Activated CD4-positive, alpha-beta T cell treated with anti-CD3 and anti-CD28 coated beads, Interleukin-2, amount 50 U/mL, for 16 hours (primary cell): ENCODE measurements around the gene PDE6C.

ENCODE experiments used
- DNase-seq: peaks from one replicate; pipeline ENCODE4 v3.0.0-alpha.2; 2020

The PDE6C gene

DNA sequence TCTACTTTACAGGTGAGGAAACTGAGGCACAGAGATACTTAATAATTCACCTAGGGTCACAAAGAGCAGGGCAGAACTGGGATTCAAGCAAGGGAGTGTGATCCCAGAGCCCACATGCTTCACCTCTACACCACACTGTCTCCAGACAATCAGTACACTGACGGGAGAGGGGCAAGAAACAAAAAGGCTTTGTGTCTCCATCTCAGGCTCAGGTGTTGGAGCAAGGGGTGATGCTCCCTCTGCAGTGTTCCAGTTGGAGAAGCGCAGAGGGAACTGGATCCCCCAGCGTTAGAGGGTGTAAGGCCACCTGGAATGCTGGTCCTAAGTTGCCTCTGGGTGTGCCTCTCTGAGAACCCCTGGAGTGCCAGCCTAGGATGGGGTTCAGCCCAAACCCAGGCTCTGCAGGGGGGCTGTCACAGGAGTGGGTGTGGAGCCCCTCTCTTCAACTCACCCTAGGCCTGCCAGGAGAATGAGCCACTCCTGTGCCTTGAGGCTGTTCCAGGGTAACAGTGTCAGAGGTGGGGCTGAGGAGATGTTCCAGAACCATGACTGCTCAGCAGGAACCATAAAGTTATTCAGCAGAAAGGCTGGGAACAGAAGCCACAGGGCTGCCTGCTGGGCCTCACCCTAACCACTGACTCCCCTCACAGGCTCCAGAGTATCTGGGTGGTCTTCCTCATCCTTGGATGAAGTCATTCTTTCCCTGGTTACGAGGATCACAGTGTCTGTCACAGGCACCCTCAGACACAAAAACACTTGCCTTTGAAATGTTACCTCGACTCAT lies 16.8 kb upstream of the PDE6C start:
- DNase-seq = no peak

DNA sequence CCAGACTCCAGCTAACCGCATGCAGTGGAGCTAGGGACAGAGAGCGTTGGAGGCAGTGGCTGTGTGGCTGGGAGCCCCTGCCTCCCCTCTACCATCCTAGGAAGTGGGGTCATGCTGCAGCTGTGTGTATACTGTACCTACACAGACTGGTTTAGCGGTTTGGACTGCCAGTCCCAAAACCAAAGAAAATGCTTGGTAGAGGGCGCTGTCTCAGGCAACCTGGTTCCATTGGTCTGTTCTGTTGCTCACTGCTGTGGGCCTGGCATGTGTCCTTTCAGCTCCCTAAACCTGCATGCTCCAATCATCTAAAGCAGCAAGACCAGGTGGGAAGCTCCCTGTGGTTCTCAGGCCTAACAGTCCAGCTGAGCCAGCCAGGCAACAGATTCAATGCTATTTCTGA lies 15.8 kb upstream of the PDE6C start:
- no peak for DNase-seq

DNA sequence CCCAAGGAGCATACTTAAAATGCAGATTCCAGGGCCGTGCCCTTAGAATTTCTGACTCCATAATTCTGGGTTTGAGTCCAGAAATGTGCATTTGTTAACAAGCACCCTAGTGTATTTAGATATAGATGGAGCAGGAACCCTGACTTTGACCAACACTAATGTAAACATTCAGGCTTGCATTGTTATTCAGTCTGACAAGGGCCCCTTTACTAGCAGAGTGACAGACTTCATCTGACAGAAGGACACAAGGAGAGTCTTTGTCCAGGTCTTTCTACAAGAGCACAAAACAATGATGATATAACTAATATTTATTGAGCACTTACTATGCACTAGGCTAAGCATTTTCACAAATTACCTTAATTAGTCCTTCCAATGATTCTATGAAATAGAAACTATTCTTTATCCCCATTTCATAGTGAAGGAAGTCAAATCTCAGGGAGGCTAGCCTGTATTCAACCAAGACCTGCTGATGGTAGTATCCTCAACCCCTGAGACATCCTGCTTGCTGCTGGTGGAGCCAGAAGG lies 15.2 kb upstream of the PDE6C start:
- no peak for DNase-seq

DNA sequence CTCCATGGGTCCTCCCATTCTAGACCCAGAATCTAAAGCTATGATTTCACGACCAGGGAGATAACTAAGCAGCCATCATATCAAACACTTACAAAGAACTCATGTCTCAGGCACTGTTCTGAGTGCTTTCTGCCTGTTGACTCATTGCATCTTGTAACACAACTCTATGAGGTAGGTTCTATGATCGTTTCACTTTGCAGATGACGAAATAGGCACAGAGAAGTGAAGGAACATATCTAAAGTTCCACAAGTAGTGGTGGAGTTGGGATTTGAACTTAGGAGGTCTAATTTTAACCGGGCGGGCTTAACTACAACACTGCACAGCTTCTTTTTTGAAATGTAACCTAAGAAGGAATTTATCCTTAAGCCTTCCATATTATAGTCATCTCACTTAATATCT lies 14.2 kb upstream of the PDE6C start:
- DNase-seq = no peak

DNA sequence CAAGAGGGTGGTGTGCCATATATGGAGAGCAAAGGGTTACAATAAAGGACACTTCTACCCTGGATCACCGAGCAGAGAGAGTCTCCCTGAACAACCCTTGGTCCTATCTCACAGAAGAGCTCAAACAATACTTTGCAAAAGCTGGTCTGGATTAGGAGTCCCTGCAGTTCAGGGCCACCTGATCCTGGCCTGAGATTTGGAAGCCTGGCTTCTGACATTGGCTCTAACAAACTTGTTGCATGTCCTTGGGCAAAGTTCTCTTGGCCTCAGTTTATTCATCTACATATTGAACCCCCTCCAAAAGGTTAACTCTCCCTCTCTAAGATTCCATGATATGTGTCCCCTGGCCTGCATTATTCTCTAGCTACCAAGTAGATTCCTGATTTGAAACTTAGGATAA lies 13.0 kb upstream of the PDE6C start:
- no peak for DNase-seq

DNA sequence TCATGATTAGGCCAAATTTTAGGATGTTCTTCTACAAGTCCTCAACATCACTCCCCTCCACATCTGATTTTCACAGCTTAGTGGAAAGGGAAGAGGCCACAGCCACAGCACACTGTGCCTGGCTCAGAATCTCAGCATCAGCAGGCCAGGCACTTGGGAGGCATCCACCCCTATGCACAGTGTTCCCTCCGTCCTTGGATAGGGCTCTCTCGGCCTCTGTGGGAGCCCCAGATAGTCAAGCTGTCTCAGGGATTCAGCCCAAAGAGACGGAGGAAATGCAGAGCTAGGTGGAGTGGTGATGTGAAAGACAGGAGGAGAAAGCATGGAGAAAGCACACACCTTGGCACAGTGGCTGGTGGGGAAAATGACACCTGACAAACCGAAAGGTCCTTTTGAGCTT lies 12.6 kb upstream of the PDE6C start:
- DNase-seq = no peak

DNA sequence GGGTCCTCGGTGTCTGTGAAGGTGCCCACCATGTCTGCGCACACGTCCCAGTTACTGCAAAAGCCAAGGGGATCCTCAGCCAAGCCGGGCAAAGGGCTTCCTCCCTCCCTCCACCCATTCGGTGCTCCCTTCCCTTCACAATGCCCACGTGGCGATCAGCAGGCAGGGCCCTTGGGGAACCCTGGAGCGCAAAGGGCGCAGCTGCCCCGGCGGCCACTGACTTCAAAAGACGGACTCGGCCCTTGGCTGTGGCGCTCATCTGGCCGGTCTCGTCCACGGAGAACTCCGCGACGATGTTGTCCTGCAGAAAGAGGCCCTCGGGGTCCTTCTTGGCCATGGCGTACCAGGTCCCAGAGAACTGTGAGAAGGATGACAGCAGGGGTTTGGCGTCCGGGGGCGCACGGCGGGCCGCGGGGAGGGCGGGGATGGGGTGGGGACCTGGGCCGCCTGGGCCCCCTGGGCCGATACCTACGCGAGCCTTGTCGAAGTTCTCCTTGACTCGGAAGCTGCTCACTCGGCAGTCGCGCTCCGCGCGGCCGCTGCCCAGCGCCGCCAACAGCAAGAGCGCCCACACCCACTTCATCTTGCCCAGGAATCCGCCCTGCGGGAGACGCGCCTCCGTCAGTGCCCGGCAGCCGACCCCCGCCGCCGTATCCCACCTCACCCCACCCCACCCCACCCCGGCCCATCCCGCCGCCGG lies 11.7 kb upstream of the PDE6C start:
- no peak for DNase-seq

DNA sequence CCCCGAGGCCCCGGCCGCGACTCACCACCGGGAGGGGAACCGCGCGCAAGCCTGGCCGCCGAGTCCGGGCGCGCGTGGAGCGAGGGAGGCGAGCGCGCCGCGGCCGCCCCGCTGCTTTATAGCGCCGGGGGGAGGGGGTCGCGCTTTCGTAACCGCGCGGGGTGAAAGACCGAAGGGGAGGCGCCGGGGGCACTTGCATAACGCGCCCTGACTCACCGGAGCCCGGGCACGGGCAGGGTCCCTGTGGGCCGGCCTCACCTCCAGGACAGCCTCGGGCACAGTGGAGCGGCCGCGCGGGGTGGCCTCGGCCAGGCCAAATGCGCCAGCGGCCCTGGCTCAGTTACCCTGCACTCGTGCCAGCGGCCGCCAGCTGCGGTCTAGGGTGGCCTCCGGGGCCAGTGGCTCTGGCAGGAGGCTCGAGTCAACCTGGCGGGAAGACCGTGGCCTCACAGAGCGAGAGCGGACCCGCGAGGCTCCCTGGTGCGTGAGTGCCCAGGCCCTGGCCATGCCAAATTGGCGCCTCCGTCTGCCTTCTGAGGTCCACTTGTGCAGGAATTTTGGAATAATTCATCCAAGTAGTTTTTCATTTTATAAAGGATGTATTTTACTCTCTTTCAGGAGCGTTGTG lies 11.1 kb upstream of the PDE6C start, which contains the start of gene RBP4:
TSS of gene RBP4 (minus strand) at position 90 of the 628 bp plus-strand sequence. CDS start 207 bp downstream, outside the sequence.
- DNase-seq = no peak

DNA sequence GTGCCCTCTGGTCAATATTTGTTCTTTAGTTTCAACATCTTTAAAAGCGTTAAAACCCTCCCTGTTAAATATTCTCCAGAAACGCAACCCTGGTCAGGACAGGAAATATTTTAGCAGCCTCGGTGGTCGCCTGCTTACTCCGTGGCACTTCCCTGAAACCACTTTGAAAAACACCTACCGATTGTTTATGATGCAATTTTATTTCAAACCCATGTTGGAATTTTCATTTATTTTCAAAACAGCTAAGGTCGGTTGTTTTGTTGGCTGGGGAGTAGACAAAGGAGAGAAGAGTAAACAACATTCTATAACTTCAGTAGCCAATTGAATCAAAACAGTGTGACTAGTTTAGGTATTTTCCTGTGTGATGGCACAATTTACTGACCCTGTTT lies 10.6 kb upstream of the PDE6C start:
- no peak for DNase-seq

DNA sequence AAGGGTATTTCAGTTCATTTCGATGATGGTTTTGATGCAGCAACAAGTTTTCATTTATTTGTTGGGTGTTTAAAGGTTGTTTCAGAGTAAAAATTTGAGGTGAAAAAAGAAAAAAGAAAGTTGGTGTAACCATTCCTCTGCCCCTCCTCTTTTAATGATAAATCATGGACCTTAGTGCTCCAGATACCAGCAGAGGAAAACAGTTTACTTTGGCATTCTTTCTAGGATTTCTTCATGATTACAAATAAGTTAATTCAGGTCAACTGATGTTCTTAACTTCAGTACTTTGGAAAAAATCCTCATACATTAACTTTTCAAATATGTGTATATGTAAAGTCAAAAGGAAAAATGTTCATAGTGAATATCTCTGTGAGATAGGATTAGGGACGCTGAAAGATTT lies 9.3 kb upstream of the PDE6C start:
- DNase-seq = no peak

DNA sequence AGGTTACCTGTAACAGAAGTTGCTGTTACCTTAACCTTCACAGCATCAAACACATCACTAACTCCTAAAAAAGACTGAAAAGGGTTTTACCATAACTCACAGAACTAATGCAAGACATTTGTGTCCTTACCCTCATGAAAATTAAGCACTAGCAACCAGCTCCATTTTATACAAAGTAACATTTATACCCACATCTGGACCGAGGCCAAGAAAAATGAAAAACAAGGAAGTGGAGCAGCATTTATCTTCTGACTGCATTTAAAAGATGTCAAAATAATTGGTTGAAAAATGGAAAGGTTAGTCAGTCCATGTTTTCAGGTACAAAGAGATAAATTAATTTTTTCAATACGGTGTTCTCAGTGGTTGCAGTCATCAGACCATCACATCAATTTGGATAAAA lies 8.2 kb upstream of the PDE6C start:
- no peak for DNase-seq

DNA sequence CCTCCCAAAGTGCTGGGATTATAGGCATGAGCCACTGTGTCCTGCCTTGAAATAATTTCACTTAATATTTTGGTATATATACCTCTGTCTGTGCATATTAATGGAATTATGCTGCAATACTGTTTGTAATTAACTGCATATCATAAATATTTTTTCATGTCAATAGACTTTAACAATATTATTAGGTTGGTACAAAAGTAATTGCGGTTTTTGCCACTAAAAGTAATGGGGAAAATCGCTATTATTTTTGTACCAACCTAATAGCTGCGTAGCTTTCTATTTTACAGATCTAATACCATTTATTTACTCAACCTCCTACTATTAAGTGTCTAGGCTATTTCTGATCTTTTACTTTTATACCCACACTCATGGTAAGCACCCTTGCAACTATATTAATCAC lies 3.9 kb upstream of the PDE6C start:
- no peak for DNase-seq

DNA sequence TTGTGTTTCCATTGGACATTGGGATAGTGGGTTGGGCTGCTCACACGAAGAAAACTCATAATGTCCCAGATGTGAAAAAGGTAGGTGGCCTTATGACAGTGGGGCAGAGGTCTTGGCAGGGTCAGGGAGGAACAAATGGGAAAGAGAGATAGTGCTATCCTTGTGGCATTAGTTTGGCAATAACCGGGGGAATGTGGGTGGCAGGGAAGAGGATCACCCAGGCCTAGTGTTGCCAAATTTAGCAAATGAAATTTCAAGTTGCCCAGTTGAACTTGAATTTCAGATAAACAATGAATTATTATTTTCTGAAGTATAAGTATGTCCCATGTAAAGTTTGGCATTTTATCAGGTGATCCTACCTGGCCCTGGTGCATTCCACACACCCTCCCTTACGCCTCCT lies 789 bp downstream of the PDE6C start:
- no peak for DNase-seq

DNA sequence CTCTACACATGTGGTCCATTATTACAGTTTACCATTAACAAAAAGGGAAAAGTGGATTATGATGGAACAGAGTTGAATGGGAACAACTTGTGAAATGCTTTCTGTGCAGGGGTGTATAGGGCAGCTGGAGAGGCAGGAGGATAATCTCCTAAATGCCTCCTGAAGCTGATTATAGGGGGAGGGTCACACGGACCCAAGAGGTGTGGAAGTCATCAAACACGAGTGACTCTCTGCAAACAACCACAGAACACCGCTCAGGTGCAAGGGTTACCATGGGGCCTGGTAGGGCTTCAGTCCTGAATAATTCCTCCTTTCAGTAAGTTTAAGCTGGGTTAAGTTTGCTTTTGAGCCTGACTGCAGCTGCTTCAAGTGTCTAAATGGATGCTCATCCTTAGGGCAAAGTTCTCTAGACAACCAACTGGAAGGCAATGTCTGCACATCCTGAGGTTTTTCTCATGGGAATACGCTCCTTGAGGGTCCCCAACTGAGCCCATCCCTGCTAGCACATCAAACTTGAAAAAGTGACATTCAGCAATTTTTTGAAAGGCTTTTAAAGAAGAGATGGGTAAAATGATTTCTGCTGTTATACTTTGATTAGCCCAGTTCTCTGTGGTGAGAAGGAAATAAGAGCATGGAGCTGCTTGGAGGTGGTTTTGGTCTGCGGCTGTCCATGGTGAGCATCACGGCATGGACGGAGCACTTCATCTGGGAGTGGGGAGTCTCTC lies 1.9 kb downstream of the PDE6C start:
- DNase-seq = no peak

DNA sequence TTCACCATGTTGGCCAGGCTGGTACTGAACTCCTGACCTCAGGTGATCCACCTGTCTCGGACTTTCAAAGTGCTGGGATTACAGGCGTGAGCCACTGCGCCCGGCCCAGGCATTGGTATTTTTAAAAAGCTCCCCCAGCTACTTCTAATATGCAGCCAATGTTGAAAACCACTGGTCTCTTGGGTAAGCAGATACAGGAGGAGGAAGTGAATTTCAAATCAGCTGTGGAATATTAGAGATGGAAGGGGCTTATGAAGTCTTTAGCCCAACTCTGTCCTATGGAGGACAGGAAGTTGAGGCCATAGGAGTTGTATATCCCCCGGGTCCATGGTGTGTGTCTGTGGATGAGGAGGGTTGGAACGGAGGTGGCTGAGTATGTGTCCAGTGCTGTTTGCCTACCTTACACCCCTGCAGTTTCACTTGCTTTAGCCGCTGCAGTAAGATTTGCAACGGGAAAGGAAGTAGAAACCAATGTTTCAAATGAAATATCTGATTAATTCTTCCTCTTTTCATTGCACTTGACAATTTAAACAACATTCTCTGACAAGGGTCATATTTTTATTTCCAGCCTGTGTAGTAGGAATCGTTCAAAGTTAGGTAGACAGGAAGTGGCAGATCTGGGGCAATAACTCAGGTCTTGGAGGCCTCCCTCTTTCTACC lies 3.4 kb downstream of the PDE6C start:
- DNase-seq = no peak

DNA sequence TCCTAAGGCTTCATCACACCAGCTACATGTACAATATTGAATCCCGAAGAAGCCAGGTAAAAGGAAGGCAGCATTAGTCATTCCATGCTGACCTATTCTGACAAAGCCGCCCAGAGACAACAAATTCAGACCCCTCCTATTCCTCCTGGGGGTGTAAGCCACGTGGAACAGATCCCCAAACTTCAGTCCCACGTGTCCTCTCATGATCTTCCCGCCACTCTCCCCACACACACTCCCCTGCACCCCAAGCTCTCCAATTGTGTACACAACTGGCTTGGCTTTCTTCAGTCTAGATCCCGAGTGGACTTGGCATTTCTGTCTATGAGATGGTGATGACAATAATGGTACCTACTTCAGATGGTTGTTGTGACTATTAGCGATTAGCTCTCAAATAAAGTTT lies 8.6 kb downstream of the PDE6C start:
- no peak for DNase-seq

DNA sequence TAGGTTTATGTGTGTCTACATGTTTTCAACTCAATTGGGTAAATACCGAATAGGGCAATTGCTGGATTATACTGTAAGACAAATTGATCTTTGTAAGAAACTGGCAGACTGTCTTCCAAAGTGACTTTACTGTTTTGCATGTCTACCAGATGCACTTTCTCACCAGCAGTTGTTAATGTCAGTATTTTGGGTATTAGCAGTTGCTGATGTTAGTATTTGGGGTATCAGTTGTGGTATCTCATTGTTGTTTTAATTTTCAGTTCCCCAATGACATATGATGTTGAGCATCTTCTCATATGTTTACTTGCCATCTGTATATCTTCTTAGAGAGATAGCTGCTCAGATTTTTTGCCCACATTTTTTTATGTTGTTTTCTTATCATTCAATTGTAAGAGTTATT lies 10.6 kb downstream of the PDE6C start:
- no peak for DNase-seq

DNA sequence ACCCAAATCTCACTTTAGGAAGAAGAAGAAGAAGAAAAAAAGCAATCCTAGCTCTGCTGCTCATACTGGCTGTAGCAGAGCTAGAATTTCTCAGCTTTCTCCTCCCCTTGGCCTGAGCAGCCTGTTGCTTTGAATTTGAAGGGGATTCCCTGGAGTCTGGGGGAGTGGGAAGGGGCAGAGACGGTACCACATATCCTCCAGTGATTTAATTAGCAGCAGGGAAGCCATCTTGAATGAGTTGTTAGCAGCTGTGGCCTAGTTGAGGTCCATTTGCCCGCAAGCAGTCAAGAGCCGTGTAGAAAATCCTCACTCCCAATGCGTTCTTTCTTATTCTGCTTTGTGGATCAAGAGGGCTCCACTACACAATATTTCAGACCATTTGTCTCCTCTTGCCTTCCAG lies 16.5 kb downstream of the PDE6C start:
- DNase-seq = no peak

DNA sequence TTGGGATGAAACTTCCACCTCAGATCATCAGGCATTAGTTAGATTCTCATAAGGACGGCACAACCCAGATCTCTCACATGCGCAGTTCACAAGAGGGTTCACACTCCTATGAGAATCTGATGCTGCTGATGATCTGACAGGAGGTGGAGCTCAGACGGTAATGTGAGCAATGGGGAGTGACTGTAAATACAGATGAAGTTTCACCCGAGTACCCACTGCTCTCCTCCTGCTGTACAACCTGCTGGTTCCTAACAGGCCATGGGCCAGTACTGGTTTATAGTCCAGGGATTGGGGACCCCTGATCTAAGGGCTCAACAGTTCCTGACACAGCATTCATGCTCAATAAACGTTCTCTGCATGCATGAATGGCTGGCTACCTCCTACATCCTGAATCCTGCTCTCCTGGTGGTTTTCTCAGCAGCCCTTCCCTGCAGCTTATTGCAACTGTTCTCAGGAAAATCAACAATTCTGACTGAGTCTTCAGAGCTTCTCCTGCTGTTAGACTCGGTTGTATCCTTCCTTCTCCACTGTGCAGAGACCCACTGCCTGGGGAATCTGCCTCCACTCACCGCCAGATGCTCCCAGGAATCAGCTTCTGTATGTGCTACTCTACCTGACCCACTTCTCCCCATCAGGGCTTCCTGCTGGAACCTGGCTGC lies 17.4 kb downstream of the PDE6C start:
- DNase-seq = no peak

DNA sequence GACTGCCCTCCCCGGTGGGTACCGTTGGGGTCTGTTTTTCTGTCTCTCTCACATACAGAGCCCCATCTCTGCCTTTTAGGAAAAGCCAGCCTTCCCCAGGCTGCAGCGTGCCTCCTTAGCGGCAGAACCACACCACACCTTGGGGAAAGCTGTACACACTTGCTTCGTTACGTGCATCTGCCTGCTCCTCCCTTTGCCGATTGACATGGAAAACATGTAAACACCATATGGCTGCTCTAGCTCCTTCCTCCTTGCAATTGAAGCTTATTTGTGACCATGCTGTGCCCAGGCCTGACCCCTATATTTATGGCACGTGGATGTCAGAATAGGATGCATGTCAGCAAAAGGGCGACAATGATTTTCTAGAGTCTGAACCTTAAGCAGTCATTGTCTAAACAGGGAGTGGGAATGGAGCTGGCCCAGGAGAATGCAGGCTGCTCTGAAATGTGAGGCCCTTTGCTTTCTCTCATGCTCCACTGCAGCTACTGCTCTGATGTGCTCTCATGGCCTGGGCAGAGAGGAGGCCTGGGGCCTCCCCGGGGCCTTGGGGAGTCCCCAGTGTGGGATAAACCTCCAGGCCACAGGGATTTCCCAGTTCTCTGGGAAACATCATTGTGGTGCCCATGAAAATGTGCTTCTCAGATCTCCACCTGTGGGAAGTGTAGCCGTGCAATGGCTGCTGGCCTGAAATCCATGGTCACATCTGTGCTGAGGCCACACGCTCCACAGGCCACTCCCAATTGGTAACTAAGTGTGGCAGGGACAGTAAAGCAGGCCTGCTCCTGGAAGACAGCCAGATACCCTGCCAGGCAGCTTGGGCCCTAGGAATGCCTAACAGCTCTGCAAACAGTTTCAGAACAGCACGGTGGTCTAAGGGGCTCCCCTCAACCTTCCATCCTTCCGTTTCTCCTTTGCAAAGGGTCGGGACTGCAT lies 18.6 kb downstream of the PDE6C start:
- DNase-seq = no peak

DNA sequence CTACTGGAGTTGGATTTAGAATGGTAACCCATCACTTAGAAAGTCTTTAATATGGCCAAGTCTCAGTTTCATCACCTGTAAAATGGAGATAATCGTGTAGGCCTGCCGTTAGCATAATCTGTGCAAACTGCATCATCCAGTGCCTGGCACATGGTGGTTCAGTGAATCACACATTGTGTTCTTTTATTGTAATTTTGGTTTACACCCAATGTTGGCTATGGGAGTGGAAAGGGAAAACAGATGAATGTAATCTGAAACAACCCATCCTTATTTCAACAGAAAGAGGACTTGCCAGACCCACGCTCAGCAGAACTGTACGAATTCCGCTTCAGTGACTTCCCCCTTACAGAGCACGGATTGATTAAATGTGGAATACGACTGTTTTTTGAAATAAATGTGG lies 27.5 kb downstream of the PDE6C start:
- no peak for DNase-seq
